Activated CD8-positive, alpha-beta T cell treated with anti-CD3 and anti-CD28 coated beads for 36 hours (primary cell): ENCODE data around the gene AP2A2. TPM values are rescaled to one million over a fixed set of nuclear protein-coding genes. Genes with fewer than 3 reads are reported as not detected.

Source experiments
- ATAC-seq: fragments of 200-7000 bp; cut with Tn5 transposase; one replicate; pipeline ENCODE4 v1.10.0; 2021; ENCODE audit warnings: mild to moderate bottlenecking, moderate library complexity
- CTCF ChIA-PET: fragments of 350-600 bp; sonication (Branson Sonifier 250); formaldehyde crosslinking; loops from one replicate; lab custom pipeline; 2021; ENCODE audit warnings: antibody characterized with exemption; lab: Charles Lee
- POLR2A ChIA-PET: fragments of 350-600 bp; sonication (Branson Sonifier 250); formaldehyde crosslinking; loops from one replicate; lab custom pipeline; 2021; ENCODE audit warnings: antibody characterized with exemption; lab: Charles Lee
- DNase-seq: peaks from one replicate; pipeline ENCODE4 v3.0.0-alpha.2; 2020
- H3K27ac Mint-ChIP-seq: one replicate; pipeline ENCODE4 v1.8.0; 2021; ENCODE audit warnings: mild to moderate bottlenecking, mixed read lengths
- H3K27me3 Mint-ChIP-seq: one replicate; pipeline ENCODE4 v1.8.0; 2021; ENCODE audit warnings: mixed read lengths
- H3K36me3 Mint-ChIP-seq: one replicate; pipeline ENCODE4 v1.8.0; 2021; ENCODE audit warnings: low read depth, mixed read lengths
- H3K4me1 Mint-ChIP-seq: one replicate; pipeline ENCODE4 v1.8.0; 2021; ENCODE audit warnings: low read depth, mixed read lengths
- H3K4me3 Mint-ChIP-seq: one replicate; pipeline ENCODE4 v1.8.0; 2021; ENCODE audit warnings: mild to moderate bottlenecking, moderate library complexity, mixed read lengths
- H3K9me3 Mint-ChIP-seq: one replicate; pipeline ENCODE4 v1.8.0; 2021; ENCODE audit warnings: mixed read lengths
- intact Hi-C: fragments of 100-400 bp; cut with micrococcal nuclease; formaldehyde crosslinking; loops from one replicate; pipeline ENCODE4 v1.10.0; 2022
- total RNA-seq, 2 experiments: library from RNA; stranded (reverse); gene quantifications; one replicate each; pipeline ENCODE4 v1.2.3, GENCODE V29; 2021
- TF ChIP-seq, protein P1 (sequence below): fragments of 200-600 bp; IDR thresholded peaks from one replicate; pipeline ENCODE4 v1.8.0; 2022; ENCODE audit warnings: antibody characterized with exemption, mild to moderate bottlenecking

Gene AP2A2
- total RNA-seq, 2 experiments from 2014 or later, result 34.0 to 34.6 TPM

DNA sequence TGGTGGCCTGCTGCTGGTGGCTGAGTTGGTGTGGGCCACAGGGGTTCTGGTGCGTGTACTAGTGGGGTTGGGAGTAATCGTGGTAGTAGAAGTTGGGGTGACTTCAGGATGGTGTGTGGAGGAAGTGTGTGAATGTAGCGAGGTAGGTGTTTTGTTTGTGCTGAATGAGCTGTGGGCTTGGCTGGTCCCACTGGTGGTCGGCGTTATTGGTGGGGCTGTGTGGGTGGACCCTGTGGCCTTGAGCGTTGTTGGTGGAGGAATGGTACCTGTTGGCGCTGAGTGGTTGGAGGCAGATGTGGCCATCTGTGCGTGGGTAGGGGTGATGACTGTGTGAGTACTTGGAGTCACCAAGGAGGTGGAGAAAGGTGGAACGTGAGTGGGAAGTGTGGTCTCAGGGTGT lies 92.4 kb downstream of the AP2A2 start:
- no peak for DNase-seq
- Mint-ChIP-seq H3K36me3 (no peaks in the 10 kb centered on the region), H3K27ac (no peak overlapping the region), H3K9me3 (peaks cover 2% of the 10 kb centered on the region), H3K4me1 (peaks cover 20% of the 10 kb centered on the region), H3K27me3 (no peaks in the 10 kb centered on the region), H3K4me3 (no peak overlapping the region)
- no peak for ATAC-seq
- TF ChIP-seq, protein P1, sequence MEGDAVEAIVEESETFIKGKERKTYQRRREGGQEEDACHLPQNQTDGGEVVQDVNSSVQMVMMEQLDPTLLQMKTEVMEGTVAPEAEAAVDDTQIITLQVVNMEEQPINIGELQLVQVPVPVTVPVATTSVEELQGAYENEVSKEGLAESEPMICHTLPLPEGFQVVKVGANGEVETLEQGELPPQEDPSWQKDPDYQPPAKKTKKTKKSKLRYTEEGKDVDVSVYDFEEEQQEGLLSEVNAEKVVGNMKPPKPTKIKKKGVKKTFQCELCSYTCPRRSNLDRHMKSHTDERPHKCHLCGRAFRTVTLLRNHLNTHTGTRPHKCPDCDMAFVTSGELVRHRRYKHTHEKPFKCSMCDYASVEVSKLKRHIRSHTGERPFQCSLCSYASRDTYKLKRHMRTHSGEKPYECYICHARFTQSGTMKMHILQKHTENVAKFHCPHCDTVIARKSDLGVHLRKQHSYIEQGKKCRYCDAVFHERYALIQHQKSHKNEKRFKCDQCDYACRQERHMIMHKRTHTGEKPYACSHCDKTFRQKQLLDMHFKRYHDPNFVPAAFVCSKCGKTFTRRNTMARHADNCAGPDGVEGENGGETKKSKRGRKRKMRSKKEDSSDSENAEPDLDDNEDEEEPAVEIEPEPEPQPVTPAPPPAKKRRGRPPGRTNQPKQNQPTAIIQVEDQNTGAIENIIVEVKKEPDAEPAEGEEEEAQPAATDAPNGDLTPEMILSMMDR, result no peak
- CTCF ChIA-PET, result no interaction called here
- POLR2A ChIA-PET, result no interaction called here
- intact Hi-C loops, result no loop called here

DNA sequence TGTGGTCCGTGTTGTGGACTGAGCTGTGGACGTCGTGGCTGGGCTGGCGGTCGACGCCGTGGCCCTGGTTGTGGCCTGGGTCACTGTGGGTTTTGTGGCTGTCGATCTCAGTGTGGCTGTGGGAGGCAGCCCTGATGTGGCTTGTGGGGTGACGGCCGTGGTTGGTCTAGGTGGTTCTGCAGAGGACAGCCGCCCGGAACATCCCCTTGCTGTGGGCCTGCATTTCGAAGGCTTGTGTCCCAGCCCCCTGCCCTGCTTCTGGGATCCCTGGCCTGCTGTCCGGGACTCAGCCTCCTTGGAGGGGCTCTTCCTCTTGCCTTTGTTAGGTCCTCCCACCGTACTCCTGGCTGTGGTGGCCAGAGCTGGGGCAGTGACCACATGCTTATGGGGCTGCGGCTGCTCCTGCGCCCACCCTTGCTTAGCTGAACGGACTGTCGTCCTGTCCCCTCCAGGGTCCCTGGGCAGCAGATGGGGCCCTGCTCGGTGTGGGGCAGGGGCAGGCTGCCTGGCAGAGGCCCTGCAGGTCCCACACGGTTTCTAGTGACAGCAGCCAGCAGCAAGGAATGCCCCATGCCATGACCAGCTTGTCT lies 93.7 kb downstream of the AP2A2 start:
- DNase-seq, result no peak
- ChIA-PET POLR2A (no interaction called here), CTCF (no interaction called here)
- H3K27ac Mint-ChIP-seq, result no peak overlapping the region
- ATAC-seq, result no peak
- no peaks in the 10 kb centered on the region for H3K36me3 Mint-ChIP-seq
- TF ChIP-seq, protein P1, result no peak
- intact Hi-C loops, result no loop called here
- H3K4me3 Mint-ChIP-seq, result no peak overlapping the region
- no peaks in the 10 kb centered on the region for H3K27me3 Mint-ChIP-seq
- H3K9me3 Mint-ChIP-seq, result peaks cover 2% of the 10 kb centered on the region
- peaks cover 20% of the 10 kb centered on the region for H3K4me1 Mint-ChIP-seq

DNA sequence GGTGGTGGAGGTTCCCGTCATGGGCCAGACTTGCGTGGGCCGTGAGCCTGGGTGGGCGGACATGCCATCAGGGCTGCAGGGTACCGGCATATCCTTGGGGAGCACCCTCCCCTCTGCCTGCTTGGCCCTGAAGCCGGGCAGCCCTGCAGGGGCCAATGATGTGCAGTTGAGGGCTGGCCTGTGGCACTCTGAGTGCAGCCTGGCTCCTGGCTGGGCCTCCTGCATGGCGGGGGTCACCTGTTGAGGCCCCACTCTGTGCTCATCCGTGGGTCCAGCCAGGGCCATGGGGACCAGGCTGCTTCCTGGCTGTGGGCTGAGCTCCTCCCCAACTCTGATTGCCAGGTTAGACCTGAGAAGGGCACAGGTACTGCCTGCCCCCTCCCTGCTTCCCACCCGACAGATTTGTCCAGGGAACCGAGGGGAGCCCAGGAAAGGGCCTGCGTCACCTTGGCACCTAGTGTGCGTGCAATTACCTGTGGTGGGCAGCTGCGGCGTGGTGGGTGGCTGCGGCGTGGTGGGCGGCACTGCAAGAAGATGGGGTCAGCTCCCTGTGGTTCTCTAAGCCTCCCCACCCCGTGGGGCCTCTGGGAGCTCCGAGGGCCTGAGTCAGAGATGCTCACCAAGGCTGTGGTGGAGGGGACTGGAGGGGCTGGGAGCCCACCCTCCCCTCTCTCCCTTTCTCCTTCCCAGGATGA lies 94.7 kb downstream of the AP2A2 start:
- POLR2A ChIA-PET, result no interaction called here
- CTCF ChIA-PET, result no interaction called here
- no peak overlapping the region for H3K4me3 Mint-ChIP-seq
- peaks cover 20% of the 10 kb centered on the region for H3K4me1 Mint-ChIP-seq
- H3K36me3 Mint-ChIP-seq, result no peaks in the 10 kb centered on the region
- peaks cover 2% of the 10 kb centered on the region for H3K9me3 Mint-ChIP-seq
- TF ChIP-seq, protein P1, result no peak
- no peak for DNase-seq
- no peak overlapping the region for H3K27ac Mint-ChIP-seq
- H3K27me3 Mint-ChIP-seq, result no peaks in the 10 kb centered on the region
- ATAC-seq, result no peak
- intact Hi-C loops, result no loop called here

DNA sequence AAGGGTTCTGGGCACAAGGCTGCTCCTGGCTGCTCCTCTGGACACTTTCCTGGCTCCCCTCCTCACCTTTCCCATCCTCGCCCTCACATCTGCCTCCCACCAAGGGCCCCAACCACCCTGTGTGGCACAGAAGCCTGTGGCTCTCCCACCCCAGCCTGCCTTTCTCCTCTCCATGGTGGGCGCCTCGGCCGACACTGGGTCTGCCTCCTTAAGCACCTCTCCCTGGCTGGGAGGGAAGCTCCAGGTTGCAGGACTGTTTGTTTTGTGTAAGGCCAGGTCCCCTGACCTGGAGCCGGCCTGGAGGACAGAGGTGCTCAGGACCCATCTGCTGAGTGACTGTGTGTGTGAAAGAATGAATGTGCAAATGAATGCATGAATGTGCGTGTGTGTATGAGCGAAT lies 96.7 kb downstream of the AP2A2 start:
- no peak for ATAC-seq
- H3K27me3 Mint-ChIP-seq, result no peaks in the 10 kb centered on the region
- CTCF ChIA-PET, result no interaction called here
- POLR2A ChIA-PET, result no interaction called here
- no peak overlapping the region for H3K27ac Mint-ChIP-seq
- no peak overlapping the region for H3K4me3 Mint-ChIP-seq
- TF ChIP-seq, protein P1, result no peak
- H3K9me3 Mint-ChIP-seq, result peaks cover under 1% of the 10 kb centered on the region
- intact Hi-C loops, result no loop called here
- H3K36me3 Mint-ChIP-seq, result no peaks in the 10 kb centered on the region
- H3K4me1 Mint-ChIP-seq, result peaks cover 9% of the 10 kb centered on the region
- no peak for DNase-seq
